NCI-H1105 (cell line): ENCODE data around the gene CST6.

ENCODE experiments used
- DNase-seq: peaks from one replicate; lab custom pipeline; 2025; lab: John Stamatoyannopoulos, UW

Gene CST6, protein sequence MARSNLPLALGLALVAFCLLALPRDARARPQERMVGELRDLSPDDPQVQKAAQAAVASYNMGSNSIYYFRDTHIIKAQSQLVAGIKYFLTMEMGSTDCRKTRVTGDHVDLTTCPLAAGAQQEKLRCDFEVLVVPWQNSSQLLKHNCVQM

DNA sequence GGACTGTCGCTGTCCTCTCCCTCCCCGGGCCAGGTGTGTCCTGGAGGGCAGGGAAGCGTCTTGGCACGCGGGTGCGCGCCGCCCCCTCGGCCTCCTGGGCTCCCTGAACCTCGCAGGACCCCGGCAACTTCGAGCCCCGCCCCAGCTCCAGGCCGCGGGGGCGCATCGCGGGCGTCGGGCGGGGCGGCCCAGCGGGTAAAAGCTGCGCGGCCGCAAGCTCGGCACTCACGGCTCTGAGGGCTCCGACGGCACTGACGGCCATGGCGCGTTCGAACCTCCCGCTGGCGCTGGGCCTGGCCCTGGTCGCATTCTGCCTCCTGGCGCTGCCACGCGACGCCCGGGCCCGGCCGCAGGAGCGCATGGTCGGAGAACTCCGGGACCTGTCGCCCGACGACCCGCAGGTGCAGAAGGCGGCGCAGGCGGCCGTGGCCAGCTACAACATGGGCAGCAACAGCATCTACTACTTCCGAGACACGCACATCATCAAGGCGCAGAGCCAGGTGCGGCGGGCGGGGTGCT, at the start of gene CST6:
TSS of gene CST6 (plus strand) at position 224 of the 519 bp plus-strand sequence. CDS start at position 261, 37 bp downstream.
- DNase-seq: no peak

DNA sequence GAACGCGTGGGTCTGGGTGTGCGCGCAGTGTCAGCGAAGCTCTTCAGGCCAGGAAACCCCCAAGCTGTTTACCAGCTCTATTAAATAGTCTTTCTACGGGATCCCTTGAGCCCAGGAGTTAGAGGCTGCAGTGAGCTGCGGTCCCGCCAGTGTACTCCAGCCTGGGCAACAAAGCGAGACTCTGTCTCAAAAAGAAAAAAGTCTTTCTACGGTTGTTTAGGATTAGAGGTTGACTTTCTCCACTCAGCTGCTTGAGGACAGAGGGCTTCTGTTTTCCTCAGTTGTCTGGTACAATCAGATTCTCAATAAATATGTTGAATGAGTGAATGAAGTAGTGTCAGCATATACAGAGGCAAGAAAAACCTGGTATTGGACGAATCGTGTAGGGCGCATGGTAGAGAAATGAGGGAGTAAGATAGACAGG, 49.7 kb upstream of the CST6 start:
- DNase-seq: no peak

DNA sequence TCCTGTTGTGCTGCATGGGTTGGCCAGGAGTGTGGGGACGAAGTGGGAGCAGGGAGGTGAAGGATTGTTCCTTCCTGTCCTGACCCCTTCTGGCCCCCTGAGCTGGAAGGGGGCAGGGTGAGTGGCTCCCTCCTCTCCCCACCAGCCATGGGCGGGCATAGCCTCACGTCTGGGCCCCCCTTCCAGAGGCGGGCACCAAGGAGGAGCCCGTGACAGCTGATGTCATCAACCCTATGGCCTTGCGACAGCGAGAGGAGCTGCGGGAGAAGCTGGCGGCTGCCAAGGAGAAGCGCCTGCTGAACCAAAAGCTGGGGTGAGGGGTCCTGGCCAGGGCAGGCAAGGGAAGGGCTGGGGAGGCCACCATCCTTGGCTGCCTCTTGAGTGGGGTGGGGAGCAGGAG, 46.9 kb upstream of the CST6 start:
- DNase-seq: no peak

DNA sequence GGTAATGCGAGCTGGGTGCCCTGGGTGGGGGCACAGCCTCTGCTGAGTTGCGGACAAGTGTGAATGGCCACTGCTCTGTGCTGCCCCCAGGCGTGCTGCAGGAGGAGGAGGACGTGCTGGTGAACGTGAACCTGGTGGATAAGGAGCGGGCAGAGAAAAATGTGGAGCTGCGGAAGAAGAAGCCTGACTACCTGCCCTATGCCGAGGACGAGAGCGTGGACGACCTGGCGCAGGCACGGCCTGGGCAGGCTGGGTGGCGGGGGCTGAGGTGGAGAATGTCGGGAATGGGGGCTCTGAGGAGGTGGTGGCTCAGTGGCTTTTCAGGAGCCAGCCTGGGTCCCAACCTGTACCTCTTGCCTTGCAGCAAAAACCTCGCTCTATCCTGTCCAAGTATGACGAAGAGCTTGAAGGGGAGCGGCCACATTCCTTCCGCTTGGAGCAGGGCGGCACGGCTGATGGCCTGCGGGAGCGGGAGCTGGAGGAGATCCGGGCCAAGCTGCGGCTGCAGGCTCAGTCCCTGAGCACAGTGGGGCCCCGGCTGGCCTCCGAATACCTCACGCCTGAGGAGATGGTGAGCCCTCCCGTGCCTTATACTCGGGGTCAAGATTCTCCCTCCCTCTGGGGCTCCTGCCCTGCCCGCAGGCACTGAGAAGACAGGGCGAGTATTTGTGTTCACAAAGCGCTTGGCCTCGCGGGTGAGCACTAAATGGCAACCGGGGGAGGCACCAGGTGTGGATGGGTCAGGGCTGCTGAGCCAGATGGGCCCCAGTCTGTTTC, 45.6 kb upstream of the CST6 start:
- DNase-seq: no peak

DNA sequence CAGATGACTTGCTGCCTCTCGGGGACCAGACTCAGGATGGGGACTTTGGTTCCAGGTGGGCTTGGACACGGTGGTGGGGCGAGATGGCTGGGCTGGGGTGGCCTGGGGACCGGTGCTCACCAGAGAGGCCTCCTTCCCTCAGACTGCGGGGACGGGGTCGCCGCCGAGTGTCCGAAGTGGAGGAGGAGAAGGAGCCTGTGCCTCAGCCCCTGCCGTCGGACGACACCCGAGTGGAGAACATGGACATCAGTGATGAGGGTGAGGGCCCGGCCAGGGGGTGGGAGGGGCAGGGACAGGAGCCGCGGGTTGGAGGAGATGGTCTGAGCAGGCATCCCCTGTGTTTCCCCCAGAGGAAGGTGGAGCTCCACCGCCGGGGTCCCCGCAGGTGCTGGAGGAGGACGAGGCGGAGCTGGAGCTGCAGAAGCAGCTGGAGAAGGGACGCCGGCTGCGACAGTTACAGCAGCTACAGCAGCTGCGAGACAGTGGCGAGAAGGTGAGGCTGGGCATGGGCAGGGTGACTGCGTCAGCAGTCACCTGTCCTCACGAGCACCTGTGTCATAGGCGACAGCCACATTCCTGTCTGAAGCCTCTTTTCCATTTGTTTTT, 44.4 kb upstream of the CST6 start:
- no peak for DNase-seq

DNA sequence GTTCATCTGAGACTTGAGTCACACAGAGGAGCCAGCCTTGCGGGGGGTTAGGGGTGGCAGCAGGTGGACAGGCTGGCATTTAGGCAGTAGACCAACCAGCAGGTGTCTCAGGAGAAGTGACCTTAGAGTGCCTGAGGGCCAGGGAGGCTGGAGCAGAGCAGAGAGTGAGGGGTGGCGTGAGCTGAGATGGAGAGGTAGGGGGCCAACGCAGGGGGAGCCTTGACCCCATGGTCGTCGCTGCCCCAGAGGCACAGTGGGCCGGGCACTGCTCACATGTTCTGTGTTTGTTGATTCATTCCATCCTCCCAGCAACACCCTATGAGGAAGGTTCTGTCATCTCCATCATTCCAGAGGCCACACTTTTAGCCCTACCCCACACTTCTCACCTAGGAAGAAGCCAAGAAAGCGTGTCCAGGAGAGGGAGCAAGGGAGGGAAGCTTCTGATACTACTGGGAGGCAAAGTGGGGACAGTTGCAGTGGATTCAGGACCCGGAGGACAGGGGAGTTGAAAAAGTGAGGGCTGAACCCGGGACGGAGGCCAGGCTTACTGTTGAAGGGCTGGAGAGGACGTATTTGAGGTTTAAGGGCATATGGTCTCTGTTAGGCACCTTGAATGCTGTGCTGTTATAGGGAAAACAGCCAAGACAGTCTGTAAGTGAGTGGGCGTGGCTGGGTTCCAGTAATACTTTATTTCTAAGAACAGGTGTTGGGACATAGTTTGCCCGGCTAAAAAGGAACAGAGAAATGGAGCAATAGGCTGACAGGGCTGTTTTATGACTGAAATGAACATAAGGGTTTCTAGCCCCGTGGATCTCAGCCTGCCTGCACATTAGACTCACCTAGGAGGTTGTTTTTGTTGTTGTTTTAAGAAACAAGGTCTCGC, 43.0 kb upstream of the CST6 start:
- DNase-seq: no peak

DNA sequence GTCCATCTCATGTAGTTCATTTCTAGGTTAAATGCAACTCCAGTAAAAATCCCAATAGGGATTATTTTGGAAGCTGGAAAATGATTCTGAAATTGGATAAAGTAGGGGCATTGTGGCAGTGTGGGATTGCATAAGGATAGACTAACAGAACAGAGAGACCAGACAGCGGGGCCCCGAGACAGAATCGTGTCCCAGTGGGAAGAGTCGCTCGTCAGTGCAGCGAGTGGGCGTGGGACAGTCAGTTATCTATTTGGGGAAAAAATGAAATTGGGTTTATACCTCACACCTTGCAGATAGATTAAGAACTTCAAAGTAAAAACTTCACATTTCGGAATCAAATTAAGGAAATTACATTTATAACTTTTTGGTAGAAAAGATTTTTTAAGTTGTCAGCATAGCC, 39.7 kb upstream of the CST6 start:
- DNase-seq: no peak

DNA sequence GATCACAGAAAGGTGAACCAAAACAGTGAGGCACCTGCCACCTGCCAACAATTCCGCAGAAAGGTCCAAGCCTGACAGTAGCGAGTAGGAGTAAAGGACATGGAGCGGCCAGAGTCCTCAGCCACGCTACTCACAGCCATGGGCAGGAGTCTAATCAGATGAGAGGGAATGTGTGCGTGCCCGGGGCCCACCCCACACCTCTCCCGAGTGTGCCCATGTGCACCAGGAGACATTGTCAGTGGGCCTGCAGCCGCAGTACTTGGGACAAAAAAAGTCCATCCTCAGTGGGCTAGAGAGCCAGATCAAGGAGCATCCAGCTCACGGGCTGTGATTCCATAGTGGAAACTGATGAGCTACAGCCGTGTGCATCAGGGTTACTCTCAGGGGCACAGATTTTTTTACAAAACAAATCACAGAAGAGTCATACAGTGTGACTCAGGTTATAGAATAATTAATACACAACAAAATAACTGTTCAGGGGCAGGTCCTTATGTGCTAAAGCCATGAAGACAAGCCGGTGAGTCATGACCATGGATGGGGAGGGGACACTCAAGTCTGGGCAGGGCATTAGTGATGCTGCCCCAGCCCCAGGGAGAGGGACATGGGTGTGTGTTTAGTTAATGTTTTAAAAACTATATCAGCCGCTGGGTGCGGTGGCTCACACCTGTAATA, 38.2 kb upstream of the CST6 start:
- no peak for DNase-seq

DNA sequence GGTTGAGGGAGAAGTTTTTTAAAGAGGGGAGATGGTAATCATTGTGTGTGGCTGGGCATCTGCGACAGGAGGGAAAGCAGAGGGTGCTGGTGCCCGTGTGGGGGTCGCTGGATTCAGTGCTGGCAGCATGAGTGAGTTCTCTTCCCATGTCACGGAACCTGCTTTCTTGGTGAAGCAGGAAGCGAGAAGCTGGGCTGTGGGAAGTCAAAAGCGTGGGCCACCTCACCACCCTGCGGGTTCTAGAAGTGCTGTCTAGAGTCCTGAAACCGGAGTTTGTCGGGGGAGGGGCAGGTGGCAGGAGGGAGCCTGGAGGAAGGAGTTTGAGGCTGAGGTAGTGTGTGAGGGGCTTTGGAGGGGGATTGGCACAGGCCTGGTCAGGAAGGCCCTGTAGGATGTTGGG, 36.0 kb upstream of the CST6 start:
- no peak for DNase-seq

DNA sequence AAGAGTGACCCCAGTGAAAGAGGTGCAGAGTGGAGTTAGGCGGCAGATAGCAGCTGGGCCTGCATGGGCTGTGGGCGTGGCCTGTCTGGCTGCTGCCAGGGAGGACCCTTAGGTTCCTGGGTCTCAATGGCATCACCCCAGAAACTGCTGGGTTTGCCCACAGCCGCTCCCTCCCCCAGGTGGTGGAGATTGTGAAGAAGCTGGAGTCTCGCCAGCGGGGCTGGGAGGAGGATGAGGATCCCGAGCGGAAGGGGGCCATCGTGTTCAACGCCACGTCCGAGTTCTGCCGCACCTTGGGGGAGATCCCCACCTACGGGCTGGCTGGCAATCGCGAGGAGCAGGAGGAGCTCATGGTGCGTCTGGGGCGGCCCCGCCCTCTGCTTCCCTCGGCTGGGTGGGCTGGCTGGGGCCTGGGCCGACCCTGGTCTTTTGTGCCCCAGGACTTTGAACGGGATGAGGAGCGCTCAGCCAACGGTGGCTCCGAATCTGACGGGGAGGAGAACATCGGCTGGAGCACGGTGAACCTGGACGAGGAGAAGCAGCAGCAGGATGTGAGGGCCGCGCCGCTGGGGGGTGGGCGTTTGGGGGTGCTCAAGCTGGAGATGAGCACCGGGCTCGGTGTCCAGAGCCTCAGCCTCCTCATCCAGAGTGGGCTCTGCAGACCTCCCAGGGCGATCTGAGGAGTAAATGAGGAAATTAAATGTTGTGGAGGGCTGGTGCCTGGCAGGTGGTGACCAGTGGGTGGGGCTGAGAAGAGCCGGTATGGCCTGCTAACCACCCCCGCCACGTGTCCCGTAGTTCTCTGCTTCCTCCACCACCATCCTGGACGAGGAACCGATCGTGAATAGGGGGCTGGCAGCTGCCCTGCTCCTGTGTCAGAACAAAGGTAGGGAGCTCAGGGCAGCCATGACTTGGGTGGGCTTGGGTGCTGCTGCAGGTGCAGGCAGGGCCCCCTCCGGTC, 35.3 kb upstream of the CST6 start:
- no peak for DNase-seq

DNA sequence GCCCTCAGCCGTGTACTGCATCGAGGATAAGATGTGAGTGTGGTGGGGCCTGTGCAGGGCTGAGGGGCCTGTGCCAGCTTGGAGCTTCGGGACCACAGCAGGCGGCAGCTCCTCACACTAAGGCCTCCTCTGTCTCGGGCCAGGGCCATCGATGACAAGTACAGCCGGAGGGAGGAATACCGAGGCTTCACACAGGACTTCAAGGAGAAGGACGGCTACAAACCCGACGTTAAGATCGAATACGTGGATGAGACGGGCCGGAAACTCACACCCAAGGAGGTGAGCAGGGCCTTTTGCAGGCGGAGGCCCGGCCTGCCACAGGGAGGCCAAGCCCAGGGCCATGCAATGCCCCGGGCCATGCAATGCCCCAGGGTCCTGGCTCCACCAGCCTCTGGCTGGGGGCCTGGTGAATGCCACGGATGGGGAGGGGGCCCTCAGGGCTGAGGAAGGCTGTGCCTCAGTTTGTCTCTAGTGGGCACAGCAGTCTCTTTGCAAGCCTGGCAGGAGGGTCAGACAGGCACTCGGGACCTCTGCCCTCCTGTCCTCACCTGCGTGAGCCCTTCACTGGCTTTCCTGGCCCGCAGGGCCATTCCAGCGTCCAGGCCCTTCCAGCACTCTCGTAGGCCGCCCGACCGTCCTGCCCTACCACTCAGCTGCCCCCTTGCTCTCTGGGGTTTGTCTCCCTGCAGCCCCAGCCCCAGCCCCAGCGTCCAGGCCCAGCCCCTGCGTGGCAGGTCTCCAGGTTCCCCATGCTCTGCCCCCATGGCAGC, 34.0 kb upstream of the CST6 start:
- DNase-seq: no peak

DNA sequence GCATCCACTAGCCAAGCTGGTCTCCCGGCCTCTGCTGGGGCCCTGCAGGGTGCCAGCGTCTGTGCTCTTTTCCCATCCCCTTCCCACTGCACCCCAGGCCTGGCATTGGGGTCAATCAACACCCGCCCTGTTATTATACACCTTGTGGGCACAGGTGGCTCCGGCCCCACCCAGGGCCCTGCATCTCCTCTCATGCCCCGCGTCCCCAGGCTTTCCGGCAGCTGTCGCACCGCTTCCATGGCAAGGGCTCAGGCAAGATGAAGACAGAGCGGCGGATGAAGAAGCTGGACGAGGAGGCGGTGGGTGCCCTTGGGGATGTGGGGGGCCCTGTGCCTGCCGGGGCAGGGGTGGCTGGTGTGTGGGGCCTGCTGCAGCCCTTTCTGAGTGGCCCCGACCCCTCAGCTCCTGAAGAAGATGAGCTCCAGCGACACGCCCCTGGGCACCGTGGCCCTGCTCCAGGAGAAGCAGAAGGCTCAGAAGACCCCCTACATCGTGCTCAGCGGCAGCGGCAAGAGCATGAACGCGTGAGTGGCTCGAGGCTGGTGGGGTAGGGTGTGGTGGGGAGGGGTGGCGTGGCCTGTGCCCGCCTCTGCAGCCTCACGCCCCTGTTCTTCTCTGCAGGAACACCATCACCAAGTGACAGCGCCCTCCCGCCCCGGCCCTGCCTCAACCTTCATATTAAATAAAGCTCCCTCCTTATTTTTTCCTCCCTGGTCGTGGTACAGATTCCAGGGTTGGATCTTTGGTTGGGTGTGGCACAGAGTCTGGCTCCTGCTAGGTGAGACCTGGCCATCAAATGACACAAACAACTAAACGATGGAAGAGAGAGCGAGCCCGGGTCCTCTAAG, 33.2 kb upstream of the CST6 start:
- no peak for DNase-seq

DNA sequence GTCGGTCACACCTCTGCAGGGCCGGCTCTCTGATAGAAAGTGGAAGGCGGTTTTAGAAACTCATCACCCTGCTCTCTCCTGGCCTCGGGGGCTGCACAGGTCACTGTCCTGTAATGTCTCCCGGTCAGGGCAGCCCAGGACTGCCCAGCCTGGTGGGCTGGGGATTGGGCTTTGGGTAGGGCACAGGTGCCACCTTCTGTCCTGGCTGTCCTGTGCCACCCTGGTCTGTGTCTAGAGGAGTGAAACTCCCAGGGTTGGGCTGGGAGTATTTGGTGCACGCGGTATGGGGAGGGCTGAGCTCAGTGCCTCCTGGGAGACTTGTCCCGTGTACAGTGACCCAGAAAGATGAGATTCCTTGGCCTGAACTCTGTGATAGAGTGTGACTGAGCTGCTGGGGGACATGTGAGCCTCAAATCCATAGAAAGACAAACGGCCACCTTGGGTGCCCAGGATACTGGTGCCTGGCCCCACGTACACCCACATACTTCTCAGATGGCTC, 32.5 kb upstream of the CST6 start:
- no peak for DNase-seq

DNA sequence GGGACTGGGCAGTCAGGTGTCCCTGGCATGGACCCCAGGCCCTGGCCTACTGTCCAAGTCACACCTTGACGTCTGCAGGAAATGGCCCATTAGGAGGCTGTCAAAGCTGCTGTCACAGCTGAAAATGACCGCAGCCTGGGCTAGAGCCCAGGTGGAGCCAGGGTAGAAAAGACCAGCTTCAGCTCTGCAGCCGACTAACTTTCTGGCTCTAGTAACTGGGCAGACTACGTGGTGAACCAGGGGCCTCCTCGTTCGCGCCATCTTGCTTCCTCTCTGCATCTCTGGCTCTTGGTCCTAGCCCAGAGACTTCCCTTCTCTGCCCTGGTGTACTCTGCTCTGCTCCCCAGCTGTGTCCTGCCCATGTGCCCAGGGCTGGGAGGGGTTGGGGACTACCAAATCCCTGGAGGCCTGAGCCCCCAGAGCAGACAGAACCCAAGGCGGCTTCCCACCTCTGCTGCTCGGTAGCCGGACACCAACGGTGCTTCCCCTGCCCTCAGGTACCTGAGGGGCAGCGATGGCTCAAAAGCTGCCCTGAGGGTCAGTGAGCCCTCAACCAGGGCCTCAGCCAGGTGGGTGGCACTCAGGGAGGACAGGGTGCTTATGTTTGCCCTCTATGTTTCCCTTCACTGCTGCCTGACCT, 30.6 kb upstream of the CST6 start:
- no peak for DNase-seq

DNA sequence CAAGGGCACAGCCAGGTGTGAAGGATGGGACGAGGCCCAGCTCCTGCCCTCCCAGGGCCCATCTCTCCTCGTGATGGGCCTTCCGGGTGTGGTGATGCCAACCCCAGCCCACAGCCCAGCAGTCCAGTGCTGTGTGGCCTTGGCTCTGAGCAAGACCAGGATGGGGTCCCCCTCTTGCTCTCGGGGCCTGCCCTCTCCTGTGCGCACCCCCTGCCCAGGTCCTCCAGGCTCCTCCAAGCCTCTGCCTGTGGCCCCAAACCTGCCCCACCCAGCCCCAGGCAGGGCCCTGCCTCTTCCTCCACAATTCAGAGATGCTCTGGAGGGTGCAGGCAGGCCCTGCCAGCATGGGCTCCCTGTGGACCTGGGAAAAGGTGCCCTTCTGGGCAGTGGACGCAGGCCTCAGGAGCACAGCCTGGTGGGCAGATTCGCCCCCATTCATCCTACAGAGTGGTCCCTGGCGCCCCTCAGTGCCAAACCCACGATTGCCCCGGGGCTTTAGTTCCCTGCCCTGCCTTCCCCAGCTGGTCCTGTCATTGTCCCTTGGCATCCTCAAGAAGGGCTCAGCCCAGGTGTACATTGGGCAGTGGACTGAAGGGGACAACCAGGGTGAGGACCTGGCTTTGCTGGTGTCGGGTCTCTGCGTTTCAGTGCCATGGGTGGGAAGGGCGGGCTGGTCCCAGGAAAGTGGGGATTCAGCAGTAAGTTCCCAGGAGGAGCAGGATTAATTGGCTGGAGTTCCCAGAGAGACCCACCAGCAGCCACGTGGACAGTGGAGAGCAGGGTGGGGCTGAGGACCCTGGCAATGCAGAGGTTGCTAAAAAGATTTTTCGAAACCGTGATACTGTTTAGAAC, 29.6 kb upstream of the CST6 start:
- DNase-seq: no peak

DNA sequence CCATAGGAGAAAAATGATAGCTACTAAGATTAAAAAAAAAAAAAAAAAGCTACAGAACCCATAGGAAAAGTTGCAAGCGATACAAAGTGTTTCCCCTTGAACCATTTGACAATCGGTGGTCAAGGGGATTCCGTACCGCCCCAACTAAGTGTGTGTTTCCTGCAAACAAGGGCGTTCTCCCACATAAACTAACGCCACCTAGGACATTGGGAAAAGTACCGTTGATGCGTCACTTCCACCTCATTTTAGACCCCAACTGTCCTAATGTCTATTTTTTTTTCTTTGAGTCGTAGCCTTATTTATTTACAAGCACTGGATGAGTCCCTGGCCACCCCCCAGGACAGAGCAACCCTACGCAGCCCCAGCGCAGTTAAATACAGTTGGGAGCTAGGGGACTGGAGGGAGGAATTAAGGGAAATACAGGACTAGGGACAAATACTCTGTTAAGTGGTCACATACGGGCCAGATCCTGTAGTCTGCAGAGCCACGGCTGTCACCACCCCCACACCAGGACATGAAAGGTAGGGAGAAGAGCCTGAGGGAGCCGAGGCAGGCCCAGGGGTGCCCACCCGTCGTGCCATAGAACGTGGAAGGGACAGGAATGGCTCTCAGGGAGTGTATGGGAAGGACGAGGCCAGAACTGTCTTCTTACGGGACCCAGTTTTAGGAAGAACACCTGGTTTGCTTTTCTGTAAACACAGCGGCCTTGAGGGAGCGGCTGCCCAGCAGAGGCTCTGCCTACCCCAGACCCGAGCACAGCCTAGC, 28.8 kb upstream of the CST6 start:
- no peak for DNase-seq
